Esophagus squamous epithelium (tissue), 4 donors: ENCODE data around the gene CTIF.

ENCODE experiments used
- CTCF ChIP-seq, 6 experiments: fragments of 450-650 bp in 4 of 6; fragments of 200-600 bp in 2 of 6; sonication (generic) in 2 of 6; IDR thresholded peaks; one replicate each; pipeline ENCODE4 v1.5.1; 2016 to 2019; ENCODE audit warnings: antibody characterized with exemption in 6 of 6, mild to moderate bottlenecking in 4 of 6, moderate library complexity in 4 of 6
- POLR2A ChIP-seq, 4 donors: fragments of 450-650 bp; IDR thresholded peaks; one replicate each; pipeline ENCODE4 v1.6.1; 2017; ENCODE audit warnings: antibody characterized with exemption in 4 of 4, mild to moderate bottlenecking in 4 of 4, moderate library complexity in 3 of 4

GRCh38 chr18:48500517-48500916 is 38.3 kb upstream of the CTIF start:
- TF ChIP-seq CTCF (IDR thresholded peaks at IDR 0.05), result no peak
- no peak for TF ChIP-seq POLR2A (IDR thresholded peaks at IDR 0.05)
